Adrenal gland (tissue), 12 donors: ENCODE results near the gene CCL8. TPM values are rescaled to one million over a fixed set of nuclear protein-coding genes. Genes with fewer than 3 reads are reported as not detected.

Source experiments
- DNase-seq, 7 donors: peaks; one replicate each; pipeline ENCODE4 v3.0.0-alpha.2; 2019 to 2020
- H3K27ac ChIP-seq, 5 donors: fragments of 200-600 bp; sonication (generic) in 4 of 5; 1 replicate in 3 of 5; 2 replicates in 2 of 5; pipeline versions ENCODE4 v1.5.1 to v1.8.0; 2016 to 2020; ENCODE audit warnings: mild to moderate bottlenecking in 1 of 5
- H3K27me3 ChIP-seq: fragments of 200-600 bp; 2 replicates; pipeline ENCODE4 v1.8.0; 2021
- H3K36me3 ChIP-seq, 2 donors: fragments of 200-600 bp; replicated peaks in 1 of 2; 1 replicate in 1 of 2; 2 replicates in 1 of 2; pipeline versions ENCODE4 v1.5.1 to v1.8.0; 2018 to 2022
- H3K4me1 ChIP-seq, 2 donors: fragments of 200-600 bp; replicated peaks in 1 of 2; 1 replicate in 1 of 2; 2 replicates in 1 of 2; pipeline versions ENCODE4 v1.5.1 to v1.8.0; 2018 to 2021
- H3K4me3 ChIP-seq, 4 donors: fragments of 200-600 bp; sonication (generic) in 3 of 4; one replicate each; pipeline ENCODE4 v1.5.1; 2016 to 2018
- H3K9me3 ChIP-seq, 3 donors: fragments of 200-600 bp; sonication (generic) in 1 of 3; replicated peaks in 1 of 3; 1 replicate in 2 of 3; 2 replicates in 1 of 3; pipeline versions ENCODE4 v1.5.1 to v1.8.0; 2016 to 2021
- CTCF ChIP-seq, 6 experiments: fragments of 450-650 bp in 4 of 6; fragments of 200-600 bp in 2 of 6; sonication (generic) in 1 of 6; IDR thresholded peaks; 1 replicate in 5 of 6; 2 replicates in 1 of 6; pipeline versions ENCODE4 v1.5.1 to v1.8.0; 2016 to 2021; ENCODE audit warnings: antibody characterized with exemption in 6 of 6, mild to moderate bottlenecking in 2 of 6, moderate library complexity in 1 of 6
- POLR2A ChIP-seq, 2 donors: fragments of 450-650 bp; IDR thresholded peaks; one replicate each; pipeline ENCODE4 v1.6.1; 2017; ENCODE audit warnings: antibody characterized with exemption in 2 of 2, mild to moderate bottlenecking in 2 of 2, moderate library complexity in 1 of 2
- WGBS, 4 donors: extraction: QIAGEN DNeasy Blood & Tissue Kit in 2 of 4; methylation state at CpG; one replicate each; pipeline versions ENCODE4 v1.1.5 to v1.1.7; 2013 to 2017; 5-methylcytosine and 5-hydroxymethylcytosine counted together
- intact Hi-C, 2 donors: fragments of 100-400 bp; cut with DNase I; formaldehyde crosslinking; loops; one replicate each; pipeline versions ENCODE4 v1.14.1 to v1.15.0; 2022 to 2023
- polyA plus RNA-seq, 3 donors: library from polyadenylated mRNA; stranded (reverse); fragments of 200-250 nt in 2 of 3; fragments of 350-450 nt in 1 of 3; fragmentation: Illumina TruSeq in 1 of 3; extraction: RNeasy Lipid Tissue Mini Kit (QIAGEN cat#74804) in 1 of 3; gene quantifications; one replicate each; pipeline ENCODE4 v1.2.3, GENCODE V29; 2013 to 2014
- total RNA-seq, 9 donors: library from RNA; depleted of rRNA in 4 of 9; stranded (reverse); fragments of >200 nt in 4 of 9; fragments of 120-200 nt in 1 of 9; fragmentation: NEBNext Ultra II Directional in 1 of 9; extraction: Animal tissue kit (Norgen Biotek cat#: 25700) in 1 of 9; gene quantifications; one replicate each; pipeline versions ENCODE4 v1.1.0 to v1.2.4, GENCODE V29; 2013 to 2023
- donor health status: healthy with polysubstance abuse.
- donor health status: Bipolar disorder and iron deficiency.
- donor health status: DM: yes; HTN: yes; CAD: no.
- donor health status: DM: no; HTN: no; CAD: no.
- donor health status: DM: no; HTN: no; CAD: no.
- donor health status: DM: yes; HTN: yes; CAD: no.

Gene CCL8
- total and polyA plus RNA-seq, 12 donors: 0.17 to 5.4 (median 1.1) TPM; not detected in 2

- intact Hi-C loops: no loop called here
- Histone ChIP-seq H3K36me3 (no peaks in the 10 kb centered on the region), H3K27ac (no peak overlapping the region), H3K9me3 (no peaks in the 10 kb centered on the region), H3K4me1 (no peaks in the 10 kb centered on the region), H3K27me3 (no peaks in the 10 kb centered on the region), H3K4me3 (no peak overlapping the region)
- no peak for DNase-seq
- 53 to 74% (median 64%) methylated on average over 3 of the region's 3 CpGs for WGBS, 4 donors
- no peak for TF ChIP-seq CTCF (IDR thresholded peaks at IDR 0.05)
- no peak for TF ChIP-seq POLR2A (IDR thresholded peaks at IDR 0.05)
Observed at GRCh38 chr17:34370997-34371395, 51.8 kb downstream of the CCL8 start.

Other genes with a start within 250 kb of the CCL8 start
- gene CCL2, start 64.2 kb upstream of the CCL8 start, total RNA-seq: 100 to 1,000 TPM in 3 of 9 donors, 10 to 100 TPM in 5, 1 to 10 TPM in 1; 7.7 to 241 (median 56.6) TPM
- 100 to 1,000 TPM in 2 of 3 donors, 10 to 100 TPM in 1; 64.3 to 330 (median 121) TPM for gene CCL2, start 64.2 kb upstream of the CCL8 start, polyA plus RNA-seq
- gene CCL7, start 49.2 kb upstream of the CCL8 start, total RNA-seq: 1 to 10 TPM in 1 of 9 donors, not detected in 8; 2.2 TPM
- gene CCL7, start 49.2 kb upstream of the CCL8 start, polyA plus RNA-seq: under 1 TPM in 2 of 3 donors, not detected in 1; 0.64 to 0.74 TPM
- under 1 TPM in 2 of 9 donors, not detected in 7; 0.36 to 0.53 TPM for gene CCL11, start 33.7 kb upstream of the CCL8 start, total RNA-seq
- under 1 TPM; 0.24 to 0.88 (median 0.56) TPM for gene CCL11, start 33.7 kb upstream of the CCL8 start, polyA plus RNA-seq
- gene CCL13, start 37.0 kb downstream of the CCL8 start, total RNA-seq: 10 to 100 TPM in 1 of 9 donors, 1 to 10 TPM in 6, under 1 TPM in 2; 0.17 to 17.6 (median 2.7) TPM
- gene CCL13, start 37.0 kb downstream of the CCL8 start, polyA plus RNA-seq: 1 to 10 TPM; 1.7 to 2.2 (median 1.7) TPM
- not detected for gene CCL1, start 43.8 kb downstream of the CCL8 start, total RNA-seq
- not detected for gene CCL1, start 43.8 kb downstream of the CCL8 start, polyA plus RNA-seq